ENCODE results near the gene CHCHD3.

Gene CHCHD3

GRCh38 chr7:133081599-133082389 lies at the start of gene CHCHD3:
Gene CHCHD3, minus strand, starts transcription at chr7:133082090. Its CDS starts 153 bp downstream, at chr7:133081937.
- peak; percentile 98 for DNase-seq (ENCODE audit: low spot score)

GRCh38 chr7:133130166-133130565 lies 48.3 kb upstream of the CHCHD3 start:
- DNase-seq (ENCODE audit: low spot score) (no peak), FAIRE-seq (no peak)

More at GRCh38 chr7:133081599-133082389, at the start of gene CHCHD3:
- peak; percentile 96 for FAIRE-seq

GRCh38 chr7:133126422-133126821 lies 44.5 kb upstream of the CHCHD3 start:
- FAIRE-seq: no peak
- no peak for DNase-seq (ENCODE audit: low spot score)

- FAIRE-seq (no peak), DNase-seq (ENCODE audit: low spot score) (no peak)
Measured at GRCh38 chr7:133124974-133125373, 43.1 kb upstream of the CHCHD3 start.

GRCh38 chr7:133121175-133121844 lies 39.4 kb upstream of the CHCHD3 start:
- FAIRE-seq: no peak
- DNase-seq (ENCODE audit: low spot score): no peak

GRCh38 chr7:133119067-133119466 lies 37.2 kb upstream of the CHCHD3 start:
- FAIRE-seq: no peak

GRCh38 chr7:133118261-133118660 lies 36.4 kb upstream of the CHCHD3 start:
- FAIRE-seq: no peak
- DNase-seq (ENCODE audit: low spot score): no peak

More at GRCh38 chr7:133119067-133119466, 37.2 kb upstream of the CHCHD3 start:
- DNase-seq (ENCODE audit: low spot score): no peak

- no peak for FAIRE-seq
- no peak for DNase-seq (ENCODE audit: low spot score)
Measured at GRCh38 chr7:133117452-133117851, 35.6 kb upstream of the CHCHD3 start.

GRCh38 chr7:133115596-133115995 lies 33.7 kb upstream of the CHCHD3 start:
- FAIRE-seq (no peak), DNase-seq (ENCODE audit: low spot score) (no peak)

GRCh38 chr7:133114519-133114918 lies 32.6 kb upstream of the CHCHD3 start:
- DNase-seq (ENCODE audit: low spot score): no peak

GRCh38 chr7:133112976-133113375 lies 31.1 kb upstream of the CHCHD3 start:
- FAIRE-seq: no peak

More at GRCh38 chr7:133114519-133114918, 32.6 kb upstream of the CHCHD3 start:
- FAIRE-seq: no peak

GRCh38 chr7:133112335-133112734 lies 30.4 kb upstream of the CHCHD3 start:
- no peak for FAIRE-seq

More at GRCh38 chr7:133112976-133113375, 31.1 kb upstream of the CHCHD3 start:
- DNase-seq (ENCODE audit: low spot score): no peak

GRCh38 chr7:133110312-133110711 lies 28.4 kb upstream of the CHCHD3 start:
- FAIRE-seq (no peak), DNase-seq (ENCODE audit: low spot score) (no peak)

More at GRCh38 chr7:133112335-133112734, 30.4 kb upstream of the CHCHD3 start:
- no peak for DNase-seq (ENCODE audit: low spot score)

- DNase-seq (ENCODE audit: low spot score): no peak
- no peak for FAIRE-seq
Measured at GRCh38 chr7:133109816-133110215, 27.9 kb upstream of the CHCHD3 start.

GRCh38 chr7:133108023-133108422 lies 26.1 kb upstream of the CHCHD3 start:
- DNase-seq (ENCODE audit: low spot score): no peak

GRCh38 chr7:133102276-133103060 lies 20.6 kb upstream of the CHCHD3 start:
- FAIRE-seq (no peak), DNase-seq (ENCODE audit: low spot score) (no peak)

More at GRCh38 chr7:133108023-133108422, 26.1 kb upstream of the CHCHD3 start:
- no peak for FAIRE-seq

- DNase-seq (ENCODE audit: low spot score) (no peak), FAIRE-seq (no peak)
Measured at GRCh38 chr7:133099633-133100286, 17.9 kb upstream of the CHCHD3 start.

GRCh38 chr7:133095119-133095671 lies 13.3 kb upstream of the CHCHD3 start:
- DNase-seq (ENCODE audit: low spot score) (no peak), FAIRE-seq (no peak)

- no peak for FAIRE-seq
- no peak for DNase-seq (ENCODE audit: low spot score)
Measured at GRCh38 chr7:133091943-133092464, 10.1 kb upstream of the CHCHD3 start.

- FAIRE-seq: no peak
- DNase-seq (ENCODE audit: low spot score): no peak
Measured at GRCh38 chr7:133082390-133082766, 488 bp upstream of the CHCHD3 start.
